H9 (cell line): Measurements from ENCODE around the gene LLGL2. TPM values are rescaled to one million over a fixed set of nuclear protein-coding genes. Genes with fewer than 3 reads are reported as not detected.

ENCODE experiments used
- DNase-seq: peaks from one replicate; pipeline ENCODE4 v3.0.0-alpha.2; 2017
- H2AFZ ChIP-seq: one replicate; pipeline ENCODE4 v1.6.1; 2013; ENCODE audit warnings: mild to moderate bottlenecking, low read length, control low read depth, moderate library complexity
- H2AK5ac ChIP-seq: 2 replicates; pipeline ENCODE4 v1.6.1; 2013; ENCODE audit warnings: low read length, control low read depth, mixed read lengths; ENCODE audit not compliant: insufficient read length
- H2BK120ac ChIP-seq: one replicate; pipeline ENCODE4 v1.6.1; 2013; ENCODE audit warnings: low read depth, mild to moderate bottlenecking, low read length, control low read depth, inconsistent platforms; ENCODE audit not compliant: poor library complexity, severe bottlenecking
- H2BK12ac ChIP-seq: 2 replicates; pipeline ENCODE4 v1.6.1; 2013; ENCODE audit warnings: low read length, control low read depth, mixed read lengths, low read depth; ENCODE audit not compliant: insufficient read length
- H2BK15ac ChIP-seq: 2 replicates; pipeline ENCODE4 v1.6.1; 2013; ENCODE audit warnings: low read depth, low read length, control low read depth
- H2BK20ac ChIP-seq: one replicate; pipeline ENCODE4 v1.6.1; 2013; ENCODE audit warnings: low read depth, mild to moderate bottlenecking, low read length, control low read depth, inconsistent platforms; ENCODE audit not compliant: poor library complexity, severe bottlenecking
- H2BK5ac ChIP-seq: 2 replicates; pipeline ENCODE4 v1.6.1; 2013; ENCODE audit warnings: low read length, control low read depth, mixed read lengths; ENCODE audit not compliant: insufficient read length
- H3K14ac ChIP-seq: 2 replicates; pipeline ENCODE4 v1.6.1; 2013; ENCODE audit warnings: low read length, control low read depth; ENCODE audit not compliant: insufficient read depth
- H3K18ac ChIP-seq: 2 replicates; pipeline ENCODE4 v1.6.1; 2013; ENCODE audit warnings: low read depth, mild to moderate bottlenecking, mixed read lengths, low read length, control low read depth; ENCODE audit not compliant: insufficient read length
- H3K23ac ChIP-seq: 2 replicates; pipeline ENCODE4 v1.6.1; 2013; ENCODE audit warnings: low read length, control low read depth, mixed read lengths, low read depth; ENCODE audit not compliant: insufficient read length
- H3K23me2 ChIP-seq: 2 replicates; pipeline ENCODE4 v1.6.1; 2013; ENCODE audit warnings: low read depth, mild to moderate bottlenecking, mixed read lengths, low read length, control low read depth; ENCODE audit not compliant: insufficient read length, poor library complexity, severe bottlenecking
- H3K27ac ChIP-seq: 2 replicates; pipeline ENCODE4 v1.5.1; 2013; ENCODE audit warnings: low read length, control low read depth, mixed read lengths, low read depth; ENCODE audit not compliant: insufficient read length
- H3K27me3 ChIP-seq: 2 replicates; pipeline ENCODE4 v1.6.1; 2013; ENCODE audit warnings: low read length, control low read depth, inconsistent platforms; ENCODE audit not compliant: insufficient read depth
- H3K4ac ChIP-seq: 2 replicates; pipeline ENCODE4 v1.6.1; 2013; ENCODE audit warnings: low read depth, mild to moderate bottlenecking, control low read depth, inconsistent platforms, low read length, moderate library complexity
- H3K4me1 ChIP-seq: 2 replicates; pipeline ENCODE4 v1.6.1; 2013; ENCODE audit warnings: low read length, control low read depth, inconsistent platforms; ENCODE audit not compliant: insufficient read depth
- H3K4me2 ChIP-seq: 2 replicates; pipeline ENCODE4 v1.6.1; 2013; ENCODE audit warnings: low read length, control low read depth, mixed read lengths; ENCODE audit not compliant: insufficient read length, insufficient read depth
- H3K56ac ChIP-seq: 2 replicates; pipeline ENCODE4 v1.6.1; 2013; ENCODE audit warnings: low read depth, mild to moderate bottlenecking, mixed read lengths, low read length, control low read depth; ENCODE audit not compliant: insufficient read length
- H3K79me1 ChIP-seq: 2 replicates; pipeline ENCODE4 v1.6.1; 2013; ENCODE audit warnings: low read depth, mild to moderate bottlenecking, moderate library complexity, low read length, control low read depth, inconsistent platforms; ENCODE audit not compliant: insufficient read depth, poor library complexity, severe bottlenecking
- H3K79me2 ChIP-seq: 2 replicates; pipeline ENCODE4 v1.6.1; 2013; ENCODE audit warnings: low read length, control low read depth, inconsistent platforms; ENCODE audit not compliant: insufficient read depth
- H3K9ac ChIP-seq: 2 replicates; pipeline ENCODE4 v1.6.1; 2013; ENCODE audit warnings: low read length, control low read depth, mixed read lengths; ENCODE audit not compliant: insufficient read length; ENCODE audit errors: extremely low read depth
- H3K9me3 ChIP-seq: one replicate; pipeline ENCODE4 v1.6.1; 2013; ENCODE audit warnings: low read depth, low read length, inconsistent platforms; ENCODE audit not compliant: control insufficient read depth
- H3T11ph ChIP-seq: one replicate; pipeline ENCODE4 v1.6.1; 2013; ENCODE audit warnings: mild to moderate bottlenecking, low read length, control low read depth, inconsistent platforms
- H4K20me1 ChIP-seq: one replicate; pipeline ENCODE4 v1.6.1; 2013; ENCODE audit not compliant: control insufficient read depth, insufficient read length, insufficient read depth
- H4K5ac ChIP-seq: 2 replicates; pipeline ENCODE4 v1.6.1; 2013; ENCODE audit warnings: low read depth, mild to moderate bottlenecking, mixed read lengths, low read length, control low read depth; ENCODE audit not compliant: insufficient read length
- H4K8ac ChIP-seq: replicated peaks from 2 replicates; pipeline ENCODE4 v1.6.1; 2013; ENCODE audit warnings: low read length, control low read depth, mixed read lengths, low read depth; ENCODE audit not compliant: insufficient read length
- H4K91ac ChIP-seq: 2 replicates; pipeline ENCODE4 v1.6.1; 2013; ENCODE audit warnings: low read depth, mild to moderate bottlenecking, moderate library complexity, mixed read lengths, low read length, control low read depth; ENCODE audit not compliant: insufficient read length
- H3K27ac Mint-ChIP-seq, 3 experiments: 2 replicates in 2 of 3; 3 replicates in 1 of 3; pipeline ENCODE4 v1.8.0; 2020 to 2021; ENCODE audit warnings: mixed read lengths in 3 of 3, mild to moderate bottlenecking in 1 of 3, moderate library complexity in 1 of 3
- H3K27me3 Mint-ChIP-seq: 2 replicates; pipeline ENCODE4 v1.8.0; 2021; ENCODE audit warnings: low read depth, mild to moderate bottlenecking, moderate library complexity, mixed read lengths
- H3K36me3 Mint-ChIP-seq, 3 experiments: 2 replicates in 2 of 3; 3 replicates in 1 of 3; pipeline ENCODE4 v1.8.0; 2020 to 2021; ENCODE audit warnings: low read depth in 3 of 3, mixed read lengths in 3 of 3; ENCODE audit not compliant: insufficient read depth in 1 of 3
- H3K4me1 Mint-ChIP-seq, 2 experiments: 2 replicates each; pipeline ENCODE4 v1.8.0; 2020; ENCODE audit warnings: mixed read lengths in 2 of 2
- H3K4me3 Mint-ChIP-seq, 2 experiments: 2 replicates in 1 of 2; 3 replicates in 1 of 2; pipeline ENCODE4 v1.8.0; 2020 to 2021; ENCODE audit warnings: mild to moderate bottlenecking in 2 of 2, mixed read lengths in 2 of 2, moderate library complexity in 1 of 2
- H3K9me3 Mint-ChIP-seq, 2 experiments: 2 replicates in 1 of 2; 3 replicates in 1 of 2; pipeline ENCODE4 v1.8.0; 2020; ENCODE audit warnings: mild to moderate bottlenecking in 2 of 2, mixed read lengths in 2 of 2, moderate library complexity in 1 of 2
- CTCF ChIP-seq: fragments of 200-600 bp; sonication (generic); conservative IDR thresholded peaks from 3 replicates; pipeline ENCODE4 v1.8.0; 2021; ENCODE audit warnings: antibody characterized with exemption, mild to moderate bottlenecking
- WGBS: extraction: QIAGEN DNeasy Blood & Tissue Kit; methylation state at CpG from one replicate; pipeline ENCODE4 v1.1.7; 2013; ENCODE audit warnings: missing lambda C conversion rate, low lambda C conversion rate, mixed read lengths; ENCODE audit not compliant: insufficient read length; ENCODE audit errors: extremely low coverage; 5-methylcytosine and 5-hydroxymethylcytosine counted together
- total RNA-seq: library from RNA; stranded (reverse); gene quantifications from 2 replicates; pipeline ENCODE4 v1.2.1, GENCODE V29; 2021

Gene LLGL2
- total RNA-seq, 1 experiment from 2014 or later = 90.4 TPM

- H4K91ac ChIP-seq = no peak overlapping the region
- H2BK20ac ChIP-seq = no peak overlapping the region
- Mint-ChIP-seq H3K4me1 (no peaks in the 10 kb centered on the region), H3K27ac (peak overlapping the region in 2 of 3 experiments; percentile 3 to 85; a peak in 2 of 7 replicates), H3K4me3 (no peak overlapping the region), H3K36me3 (peaks cover 0 to 37% (median 17%) of the 10 kb centered on the region in 3 experiments; a peak in 5 of 7 replicates), H3K27me3 (no peaks in the 10 kb centered on the region), H3K9me3 (no peaks in the 10 kb centered on the region)
- H3K23ac ChIP-seq = no peak overlapping the region
- no peak for TF ChIP-seq CTCF
- no peaks in the 10 kb centered on the region for H3K9me3 ChIP-seq
- H3K4me1 ChIP-seq = no peaks in the 10 kb centered on the region
- no peak for DNase-seq
- H2AFZ ChIP-seq = no peak overlapping the region
- H3K14ac ChIP-seq = no peak overlapping the region
- no peak overlapping the region for H2AK5ac ChIP-seq
- H2BK15ac ChIP-seq = no peak overlapping the region
- no peak overlapping the region for H3K4me2 ChIP-seq
- H3K9ac ChIP-seq = no peak overlapping the region
- no peak overlapping the region for H2BK120ac ChIP-seq
- H2BK5ac ChIP-seq = no peak overlapping the region
- H3K18ac ChIP-seq = no peak overlapping the region
- no peak overlapping the region for H4K8ac ChIP-seq
- no peaks in the 10 kb centered on the region for H3K27me3 ChIP-seq
- H3K27ac ChIP-seq = no peak overlapping the region
- no peaks in the 10 kb centered on the region for H4K20me1 ChIP-seq
- no peaks in the 10 kb centered on the region for H3K79me2 ChIP-seq
- H3K56ac ChIP-seq = no peak overlapping the region
- H2BK12ac ChIP-seq = no peak overlapping the region
- H3K79me1 ChIP-seq = no peaks in the 10 kb centered on the region
- no peak overlapping the region for H4K5ac ChIP-seq
- no peaks in the 10 kb centered on the region for H3K23me2 ChIP-seq
- no CpG with 5 or more reads among the region's 5 CpGs for WGBS
- H3T11ph ChIP-seq = no peak overlapping the region
- H3K4ac ChIP-seq = no peak overlapping the region
Observed at GRCh38 chr17:75566834-75567233, 41.3 kb downstream of the LLGL2 start.
